Activated naive CD4-positive, alpha-beta T cell treated with anti-CD3 and anti-CD28 coated beads for 36 hours (primary cell): ENCODE data around the gene HIVEP2. TPM values are rescaled to one million over a fixed set of nuclear protein-coding genes. Genes with fewer than 3 reads are reported as not detected.

Experiments used
- CTCF ChIA-PET: fragments of 350-600 bp; sonication (Branson Sonifier 250); formaldehyde crosslinking; loops from one replicate; lab custom pipeline; 2021; ENCODE audit warnings: antibody characterized with exemption; lab: Charles Lee
- DNase-seq: peaks from one replicate; pipeline ENCODE4 v3.0.0-alpha.2; 2020
- H3K27ac Mint-ChIP-seq: one replicate; pipeline ENCODE4 v1.8.0; 2021; ENCODE audit warnings: mild to moderate bottlenecking, mixed read lengths
- H3K27me3 Mint-ChIP-seq: one replicate; pipeline ENCODE4 v1.8.0; 2021; ENCODE audit warnings: low read depth, mixed read lengths
- H3K36me3 Mint-ChIP-seq: one replicate; pipeline ENCODE4 v1.8.0; 2021; ENCODE audit warnings: low read depth, mixed read lengths
- H3K4me1 Mint-ChIP-seq: one replicate; pipeline ENCODE4 v1.8.0; 2021; ENCODE audit warnings: low read depth, mixed read lengths
- H3K4me3 Mint-ChIP-seq: one replicate; pipeline ENCODE4 v1.8.0; 2021; ENCODE audit warnings: mild to moderate bottlenecking, moderate library complexity, mixed read lengths
- H3K9me3 Mint-ChIP-seq: one replicate; pipeline ENCODE4 v1.8.0; 2021; ENCODE audit warnings: mixed read lengths
- intact Hi-C: fragments of 100-400 bp; cut with micrococcal nuclease; formaldehyde crosslinking; loops from one replicate; pipeline ENCODE4 v1.15.1; 2023
- total RNA-seq, 2 experiments: library from RNA; stranded (reverse); gene quantifications; one replicate each; pipeline ENCODE4 v1.2.3, GENCODE V29; 2021

The HIVEP2 gene
- total RNA-seq, 2 experiments from 2014 or later, result 22.0 to 24.1 TPM

GRCh38 chr6:142737368-142738034 lies 207.5 kb downstream of the HIVEP2 start:
- no peak overlapping the region for H3K4me3 Mint-ChIP-seq
- H3K4me1 Mint-ChIP-seq, result peaks cover 6% of the 10 kb centered on the region
- H3K27ac Mint-ChIP-seq, result no peak overlapping the region
- intact Hi-C loops, result loop anchor here (1.0 kb wide), 1 partner anchor 28 kb away; no protein-coding TSS in a partner anchor
- H3K36me3 Mint-ChIP-seq, result no peaks in the 10 kb centered on the region
- no peaks in the 10 kb centered on the region for H3K9me3 Mint-ChIP-seq
- DNase-seq, result no peak
- H3K27me3 Mint-ChIP-seq, result no peaks in the 10 kb centered on the region
- CTCF ChIA-PET, result interaction anchor here (0.6 to 1.3 kb wide), 3 partner anchors 11 to 663 kb away, joined by 3 to 5 read pairs (median 5); no protein-coding TSS in a partner anchor

- H3K9me3 Mint-ChIP-seq, result no peaks in the 10 kb centered on the region
- H3K4me1 Mint-ChIP-seq, result peaks cover 19% of the 10 kb centered on the region
- intact Hi-C loops, result no loop called here
- H3K27me3 Mint-ChIP-seq, result no peaks in the 10 kb centered on the region
- no peak overlapping the region for H3K27ac Mint-ChIP-seq
- no peak overlapping the region for H3K4me3 Mint-ChIP-seq
- H3K36me3 Mint-ChIP-seq, result no peaks in the 10 kb centered on the region
- no peak for DNase-seq
- CTCF ChIA-PET, result interaction anchor here (0.6 kb wide), 1 partner anchor 311 kb away, joined by 4 read pairs; no protein-coding TSS in a partner anchor
Observed at GRCh38 chr6:142735204-142735603, 209.8 kb downstream of the HIVEP2 start.

GRCh38 chr6:142732790-142733189 lies 212.2 kb downstream of the HIVEP2 start:
- no peaks in the 10 kb centered on the region for H3K27me3 Mint-ChIP-seq
- no peak overlapping the region for H3K27ac Mint-ChIP-seq
- H3K4me1 Mint-ChIP-seq, result peaks cover 39% of the 10 kb centered on the region
- CTCF ChIA-PET, result no interaction called here
- intact Hi-C loops, result no loop called here
- no peak overlapping the region for H3K4me3 Mint-ChIP-seq
- no peak for DNase-seq
- H3K9me3 Mint-ChIP-seq, result no peaks in the 10 kb centered on the region
- no peaks in the 10 kb centered on the region for H3K36me3 Mint-ChIP-seq

GRCh38 chr6:142731611-142732010 lies 213.4 kb downstream of the HIVEP2 start:
- peaks cover 40% of the 10 kb centered on the region for H3K4me1 Mint-ChIP-seq
- DNase-seq, result no peak
- no peak overlapping the region for H3K4me3 Mint-ChIP-seq
- no peaks in the 10 kb centered on the region for H3K27me3 Mint-ChIP-seq
- no peak overlapping the region for H3K27ac Mint-ChIP-seq
- intact Hi-C loops, result no loop called here
- no peaks in the 10 kb centered on the region for H3K36me3 Mint-ChIP-seq
- CTCF ChIA-PET, result no interaction called here
- H3K9me3 Mint-ChIP-seq, result no peaks in the 10 kb centered on the region

- Mint-ChIP-seq H3K9me3 (no peaks in the 10 kb centered on the region), H3K4me1 (peaks cover 44% of the 10 kb centered on the region), H3K36me3 (no peaks in the 10 kb centered on the region), H3K27me3 (no peaks in the 10 kb centered on the region), H3K27ac (no peak overlapping the region), H3K4me3 (no peak overlapping the region)
- CTCF ChIA-PET, result no interaction called here
- DNase-seq, result no peak
- intact Hi-C loops, result no loop called here
Observed at GRCh38 chr6:142729618-142730017, 215.4 kb downstream of the HIVEP2 start.

- Mint-ChIP-seq H3K9me3 (no peaks in the 10 kb centered on the region), H3K36me3 (no peaks in the 10 kb centered on the region), H3K27me3 (no peaks in the 10 kb centered on the region), H3K27ac (no peak overlapping the region), H3K4me1 (peaks cover 44% of the 10 kb centered on the region), H3K4me3 (peak overlapping the region; percentile 33)
- CTCF ChIA-PET, result interaction anchor here (2.1 kb wide), 1 partner anchor 11 kb away, joined by 4 read pairs; no protein-coding TSS in a partner anchor
- intact Hi-C loops, result no loop called here
- DNase-seq, result no peak
Observed at GRCh38 chr6:142728910-142729481, 216.0 kb downstream of the HIVEP2 start.

- H3K36me3 Mint-ChIP-seq, result no peaks in the 10 kb centered on the region
- no peaks in the 10 kb centered on the region for H3K9me3 Mint-ChIP-seq
- CTCF ChIA-PET, result interaction anchor here (0.7 to 2.1 kb wide), 2 partner anchors 10 to 410 kb away, joined by 3 to 4 read pairs; no protein-coding TSS in a partner anchor
- no peak overlapping the region for H3K27ac Mint-ChIP-seq
- intact Hi-C loops, result no loop called here
- H3K4me3 Mint-ChIP-seq, result no peak overlapping the region
- peaks cover 44% of the 10 kb centered on the region for H3K4me1 Mint-ChIP-seq
- DNase-seq, result no peak
- no peaks in the 10 kb centered on the region for H3K27me3 Mint-ChIP-seq
Observed at GRCh38 chr6:142728364-142728763, 216.6 kb downstream of the HIVEP2 start.

- Mint-ChIP-seq H3K27ac (no peak overlapping the region), H3K9me3 (no peaks in the 10 kb centered on the region), H3K36me3 (no peaks in the 10 kb centered on the region), H3K4me3 (no peak overlapping the region), H3K27me3 (no peaks in the 10 kb centered on the region), H3K4me1 (peaks cover 31% of the 10 kb centered on the region)
- DNase-seq, result no peak
- intact Hi-C loops, result no loop called here
- CTCF ChIA-PET, result no interaction called here
Observed at GRCh38 chr6:142726616-142727015, 218.4 kb downstream of the HIVEP2 start.

GRCh38 chr6:142725024-142725770 lies 219.8 kb downstream of the HIVEP2 start:
- no peaks in the 10 kb centered on the region for H3K36me3 Mint-ChIP-seq
- no peak overlapping the region for H3K27ac Mint-ChIP-seq
- H3K9me3 Mint-ChIP-seq, result peaks cover 2% of the 10 kb centered on the region
- intact Hi-C loops, result no loop called here
- CTCF ChIA-PET, result interaction anchor here (0.9 to 1.7 kb wide), 3 partner anchors 12 to 33 kb away, joined by 3 to 7 read pairs (median 5); no protein-coding TSS in a partner anchor
- DNase-seq, result no peak
- no peak overlapping the region for H3K4me3 Mint-ChIP-seq
- peaks cover 25% of the 10 kb centered on the region for H3K4me1 Mint-ChIP-seq
- H3K27me3 Mint-ChIP-seq, result no peaks in the 10 kb centered on the region

- Mint-ChIP-seq H3K4me3 (no peak overlapping the region), H3K36me3 (peaks cover 6% of the 10 kb centered on the region), H3K4me1 (peaks cover 5% of the 10 kb centered on the region), H3K27me3 (no peaks in the 10 kb centered on the region), H3K9me3 (peaks cover 17% of the 10 kb centered on the region), H3K27ac (no peak overlapping the region)
- DNase-seq, result no peak
- intact Hi-C loops, result no loop called here
- CTCF ChIA-PET, result interaction anchor here (0.7 kb wide), 1 partner anchor 272 kb away, joined by 3 read pairs; no protein-coding TSS in a partner anchor
Observed at GRCh38 chr6:142722841-142723240, 222.1 kb downstream of the HIVEP2 start.

GRCh38 chr6:142722012-142722411 lies 223.0 kb downstream of the HIVEP2 start:
- peaks cover 6% of the 10 kb centered on the region for H3K36me3 Mint-ChIP-seq
- no peak overlapping the region for H3K27ac Mint-ChIP-seq
- CTCF ChIA-PET, result interaction anchor here (0.6 to 0.7 kb wide), 3 partner anchors 13 to 273 kb away, joined by 3 to 7 read pairs (median 6); no protein-coding TSS in a partner anchor
- intact Hi-C loops, result no loop called here
- H3K27me3 Mint-ChIP-seq, result no peaks in the 10 kb centered on the region
- H3K4me3 Mint-ChIP-seq, result no peak overlapping the region
- DNase-seq, result no peak
- peaks cover 19% of the 10 kb centered on the region for H3K9me3 Mint-ChIP-seq
- H3K4me1 Mint-ChIP-seq, result peaks cover 3% of the 10 kb centered on the region

GRCh38 chr6:142721215-142721920 lies 223.6 kb downstream of the HIVEP2 start:
- H3K27me3 Mint-ChIP-seq, result no peaks in the 10 kb centered on the region
- H3K4me3 Mint-ChIP-seq, result no peak overlapping the region
- peaks cover 4% of the 10 kb centered on the region for H3K4me1 Mint-ChIP-seq
- H3K9me3 Mint-ChIP-seq, result peaks cover 19% of the 10 kb centered on the region
- no peak for DNase-seq
- no peak overlapping the region for H3K27ac Mint-ChIP-seq
- intact Hi-C loops, result no loop called here
- H3K36me3 Mint-ChIP-seq, result peaks cover 6% of the 10 kb centered on the region
- CTCF ChIA-PET, result interaction anchor here (0.6 kb wide), 1 partner anchor 12 kb away, joined by 7 read pairs; no protein-coding TSS in a partner anchor
